Measurements from ENCODE around the gene ZNF675. TPM values are rescaled to one million over a fixed set of nuclear protein-coding genes. Genes with fewer than 3 reads are reported as not detected.

ZNF675 gene
- total RNA-seq, 4 donors from 2014 or later: 5.5 to 15.8 (median 10.3) TPM

GRCh38 chr19:23673132-23673531, 13.9 kb downstream of the ZNF675 start:
- TF ChIP-seq CTCF (IDR thresholded peaks at IDR 0.05; ENCODE audit: low read depth): no peak

- no peak for TF ChIP-seq CTCF (IDR thresholded peaks at IDR 0.05; ENCODE audit: low read depth)
Measured at GRCh38 chr19:23665651-23666410, 21.2 kb downstream of the ZNF675 start.

Other genes starting within 250 kb of the ZNF675 start
- gene ZNF681, start 71.7 kb upstream of the ZNF675 start, total RNA-seq: 1 to 10 TPM; 1.1 to 1.2 (median 1.1) TPM
- 1 to 10 TPM in 1 of 4 donors, under 1 TPM in 3; 0.65 to 1.3 (median 0.76) TPM for gene ZNF726, start 227.7 kb upstream of the ZNF675 start, total RNA-seq